GM21515 (cell line): ENCODE results near the gene SMAD5.

ENCODE experiments used
- ATAC-seq: cut with Tn5 transposase; IDR thresholded peaks from one replicate; pipeline ENCODE4 v1.9.1; 2021; ENCODE audit not compliant: unreplicated experiment

Gene SMAD5

DNA sequence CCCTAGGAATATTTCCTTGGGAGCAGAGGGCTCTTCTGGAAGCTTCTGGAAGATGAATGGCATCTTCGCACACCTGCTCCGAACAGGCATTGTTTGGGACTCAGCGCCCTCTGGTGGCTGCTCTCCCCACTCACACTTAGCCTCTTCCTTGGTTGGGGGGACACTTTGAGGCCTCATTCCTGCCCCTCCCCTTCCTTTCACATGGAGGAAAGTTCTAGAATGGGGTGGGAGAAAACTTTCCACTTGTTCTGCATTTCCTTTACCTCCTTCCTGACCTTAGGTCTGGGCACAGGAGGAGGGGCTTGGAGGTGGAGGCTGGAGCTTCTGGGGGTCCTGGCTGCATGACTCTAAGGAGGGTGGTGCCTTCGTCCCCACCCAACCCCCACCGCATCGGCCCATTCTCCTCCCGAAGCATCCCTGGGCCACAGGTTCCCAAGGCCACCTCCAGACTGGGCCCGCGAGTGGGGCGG is 79.6 kb downstream of the SMAD5 start:
- ATAC-seq: peak; percentile 51

- no peak for ATAC-seq
These were observed 81.4 kb downstream of the SMAD5 start for GRCh38 chr5:136213919-136214493.

DNA sequence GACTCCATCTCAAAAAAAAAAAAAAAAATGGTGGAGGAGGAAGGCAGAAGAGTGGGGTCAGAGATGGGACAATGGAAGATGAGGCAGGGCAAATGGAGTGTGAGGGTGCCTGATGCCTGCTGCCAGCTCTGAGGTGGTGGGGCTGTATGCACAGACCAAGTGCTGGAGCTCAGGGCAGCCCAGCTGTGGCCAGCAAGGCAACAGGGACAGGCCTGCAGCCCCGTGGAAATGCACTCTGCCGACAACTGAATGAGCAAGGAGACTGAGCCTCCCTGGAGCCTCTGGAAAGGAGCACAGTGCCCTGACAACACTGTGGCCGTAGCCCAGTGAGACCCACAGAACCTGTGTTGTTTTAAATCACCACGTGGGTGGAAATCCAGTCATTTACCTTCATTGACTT is 83.2 kb downstream of the SMAD5 start:
- ATAC-seq: no peak

- no peak for ATAC-seq
These were observed 83.6 kb downstream of the SMAD5 start for GRCh38 chr5:136216230-136216629.

DNA sequence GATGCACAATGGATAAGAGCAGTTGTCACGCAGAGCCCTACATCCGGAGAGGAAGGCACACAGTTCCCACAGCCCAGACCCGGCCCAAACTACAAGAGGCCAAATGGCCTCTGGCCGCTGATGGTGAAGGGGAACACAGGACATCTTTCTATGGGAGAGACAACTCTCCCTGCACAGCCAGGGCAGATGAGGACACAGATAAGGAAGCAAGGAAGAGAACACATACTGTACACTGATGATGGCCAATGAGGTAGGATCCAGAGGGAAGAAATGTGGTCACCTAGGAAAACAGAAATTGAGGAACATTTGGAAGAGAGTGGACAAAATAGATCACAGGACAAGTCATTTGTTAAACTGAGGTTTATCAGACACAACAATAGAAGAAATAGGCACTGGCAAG is 88.7 kb downstream of the SMAD5 start:
- ATAC-seq: no peak

- no peak for ATAC-seq
These were observed 90.1 kb downstream of the SMAD5 start for GRCh38 chr5:136222580-136223235.

DNA sequence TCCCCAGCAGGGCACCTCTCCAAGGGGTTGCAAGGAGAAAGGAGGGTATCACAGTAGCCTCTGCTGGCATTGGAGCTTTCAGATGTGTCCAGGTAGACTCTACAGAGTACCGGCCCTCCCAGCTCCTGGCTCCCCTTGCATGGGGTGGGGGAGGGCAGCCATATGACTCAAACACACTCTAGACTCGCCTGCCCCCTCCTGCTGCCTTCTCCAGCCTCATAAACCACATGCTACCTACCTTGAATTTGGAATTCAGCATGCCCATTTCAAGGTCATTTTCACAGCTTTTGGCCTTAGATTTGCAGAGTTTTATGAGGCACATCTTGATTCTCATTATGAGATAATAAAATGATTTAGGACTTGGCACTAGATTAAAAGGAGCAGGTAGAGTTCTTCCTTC is 93.2 kb downstream of the SMAD5 start:
- no peak for ATAC-seq

DNA sequence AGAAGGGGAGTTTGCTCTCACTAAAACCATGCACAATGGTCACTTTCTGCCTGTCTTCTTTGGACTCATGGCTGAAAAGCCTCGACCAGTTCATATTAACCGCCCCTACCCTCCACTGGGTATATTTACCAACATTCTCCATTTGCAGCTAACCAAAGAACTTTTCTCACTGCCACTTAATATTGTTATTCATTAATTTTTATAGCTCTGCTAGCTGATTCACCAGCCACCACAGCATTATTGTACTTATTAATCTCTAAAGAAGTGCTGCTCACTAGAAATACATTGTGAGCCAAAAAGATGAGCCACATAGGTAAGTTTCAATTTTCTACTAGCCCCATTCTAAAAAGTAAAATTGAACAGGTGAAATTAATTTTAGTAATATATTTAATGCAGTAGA is 93.8 kb downstream of the SMAD5 start:
- no peak for ATAC-seq

- ATAC-seq: no peak
These were observed 95.6 kb downstream of the SMAD5 start for GRCh38 chr5:136228136-136228757.

GRCh38 chr5:136230176-136230575 is 97.5 kb downstream of the SMAD5 start:
- no peak for ATAC-seq

DNA sequence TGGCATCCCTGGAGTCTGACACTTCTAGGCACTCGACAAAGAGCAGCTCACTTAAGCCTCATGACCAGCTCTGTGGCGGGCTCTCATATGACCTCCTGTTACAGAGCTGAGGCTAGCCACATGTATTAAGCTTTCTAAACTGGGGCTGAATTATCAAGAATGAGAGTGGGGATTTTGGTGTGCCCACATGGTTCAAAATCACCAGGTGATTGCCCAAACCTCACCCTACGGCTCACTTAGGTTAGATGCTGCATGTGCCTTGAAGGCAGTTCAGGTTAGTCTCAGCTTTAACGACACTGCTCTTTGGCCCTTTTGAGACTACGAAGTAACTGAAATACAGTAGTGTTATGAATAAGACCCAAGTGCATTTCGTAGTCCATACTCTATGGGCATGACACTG is 99.7 kb downstream of the SMAD5 start:
- ATAC-seq: no peak
